ENCODE results near the gene ATP10A. TPM values are rescaled to one million over a fixed set of nuclear protein-coding genes. Genes with fewer than 3 reads are reported as not detected.

Gene ATP10A
- total and polyA plus RNA-seq, 2 of the 8 experiments (the other 6 are each of a cell fraction or from before 2014, with no cell fraction given) = 2.0 to 2.8 TPM

- Histone ChIP-seq H3K18ac (ENCODE audit: extremely low read depth, low read length) (no peak overlapping the region), H3K36me3 (ENCODE audit: control insufficient read depth in 2 of 4, insufficient read depth in 4 of 4, low read length in 3 of 4) (no peaks in the 10 kb centered on the region), H3K23ac (ENCODE audit: insufficient read length) (no peak overlapping the region), H2BK12ac (ENCODE audit: low read depth, low read length) (no peak overlapping the region), H3K27me3 (replicated peaks in 1 of 4; ENCODE audit: control insufficient read depth in 3 of 4, extremely low read depth in 1 of 4, insufficient read depth in 3 of 4, low read length in 3 of 4) (peaks cover 0 to 2% (median 1%) of the 10 kb centered on the region in 4 experiments; a peak in 3 of 7 replicates), H3K4me2 (ENCODE audit: insufficient read depth in 1 of 2, low read depth in 2 of 2, low read length in 2 of 2) (no peak overlapping the region), H2BK15ac (ENCODE audit: low read length) (no peak overlapping the region), H3K56ac (replicated peaks; ENCODE audit: insufficient read length, low read depth, low read length) (no peak overlapping the region), H2AFZ (ENCODE audit: low read length) (no peak overlapping the region), H3K9me3 (ENCODE audit: insufficient read depth in 2 of 2, low read depth in 1 of 2, low read length in 1 of 2) (no peaks in the 10 kb centered on the region; a peak in 2 of 4 replicates), H2BK5ac (ENCODE audit: low read depth, low read length) (no peak overlapping the region), H3K9ac (replicated peaks in 1 of 4; ENCODE audit: extremely low read depth in 1 of 4, low read depth in 3 of 4, low read length in 3 of 4) (no peak overlapping the region), H4K20me1 (replicated peaks in 1 of 2; ENCODE audit: control insufficient read depth in 1 of 2, insufficient read depth in 2 of 2, low read length in 2 of 2) (no peaks in the 10 kb centered on the region), H3K4me3 (ENCODE audit: extremely low read depth in 1 of 4, insufficient read depth in 2 of 4, low read depth in 3 of 4, low read length in 4 of 4) (no peak overlapping the region), H3K4ac (replicated peaks; ENCODE audit: insufficient read length, low read depth, low read length) (no peak overlapping the region), H3K79me1 (ENCODE audit: low read depth, low read length) (no peaks in the 10 kb centered on the region), H4K8ac (ENCODE audit: extremely low read depth, insufficient read depth, low read length) (no peak overlapping the region), H4K91ac (replicated peaks; ENCODE audit: insufficient read length, low read length) (no peak overlapping the region), H2BK120ac (replicated peaks; ENCODE audit: low read depth, low read length) (no peak overlapping the region), H3K4me1 (replicated peaks in 1 of 4; ENCODE audit: control insufficient read depth in 3 of 4, insufficient read depth in 4 of 4, low read length in 3 of 4) (peaks cover 0 to 15% (median 13%) of the 10 kb centered on the region in 4 experiments; a peak in 5 of 7 replicates), H3K79me2 (ENCODE audit: control insufficient read depth in 1 of 2, insufficient read depth in 2 of 2, low read length in 2 of 2) (no peaks in the 10 kb centered on the region), H3K23me2 (ENCODE audit: low read depth, low read length) (no peaks in the 10 kb centered on the region), H4K5ac (ENCODE audit: insufficient read length, low read depth, low read length) (no peak overlapping the region), H3K14ac (ENCODE audit: insufficient read length) (no peak overlapping the region), H2BK20ac (ENCODE audit: low read length) (no peak overlapping the region), H3K27ac (ENCODE audit: low read depth, low read length) (no peak overlapping the region), H2AK5ac (ENCODE audit: low read depth, low read length) (no peak overlapping the region)
- 96% methylated on average over 19 of the region's 19 CpGs; no CpG with 5 or more reads in 1 of the 2 experiments for WGBS, 2 experiments (ENCODE audit: extremely low coverage in 1 of 2, insufficient coverage in 1 of 2, insufficient read length in 1 of 2, insufficient replicate concordance in 2 of 2, low coverage in 1 of 2, low lambda C conversion rate in 2 of 2, missing lambda C conversion rate in 1 of 2)
- POLR2A ChIA-PET (ENCODE audit: partially characterized antibody) = interaction anchor here (0.5 to 0.8 kb wide), 2 partner anchors 15 to 189 kb away, joined by 3 read pairs; no protein-coding TSS in a partner anchor
- no peak for FAIRE-seq
- DNase-seq (ENCODE audit: low read depth in 1 of 2, low spot score in 2 of 2) = no peak
- no peak for TF ChIP-seq CBX5 (IDR thresholded peaks at IDR 0.05; ENCODE audit: low read depth, low read length)
- TF ChIP-seq YY1 (IDR thresholded peaks at IDR 0.05; ENCODE audit: low read depth, low read length) = no peak
- CTCF ChIA-PET (ENCODE audit: partially characterized antibody) = interaction anchor here (1.0 to 4.1 kb wide), 5 partner anchors 11 to 150 kb away, joined by 3 to 15 read pairs (median 4); no protein-coding TSS in a partner anchor
These were observed 204.6 kb downstream of the ATP10A start for GRCh38 chr15:25658560-25658959.

Data from H1 (cell line).